ENCODE data around the gene TINCR.

The TINCR gene

DNA sequence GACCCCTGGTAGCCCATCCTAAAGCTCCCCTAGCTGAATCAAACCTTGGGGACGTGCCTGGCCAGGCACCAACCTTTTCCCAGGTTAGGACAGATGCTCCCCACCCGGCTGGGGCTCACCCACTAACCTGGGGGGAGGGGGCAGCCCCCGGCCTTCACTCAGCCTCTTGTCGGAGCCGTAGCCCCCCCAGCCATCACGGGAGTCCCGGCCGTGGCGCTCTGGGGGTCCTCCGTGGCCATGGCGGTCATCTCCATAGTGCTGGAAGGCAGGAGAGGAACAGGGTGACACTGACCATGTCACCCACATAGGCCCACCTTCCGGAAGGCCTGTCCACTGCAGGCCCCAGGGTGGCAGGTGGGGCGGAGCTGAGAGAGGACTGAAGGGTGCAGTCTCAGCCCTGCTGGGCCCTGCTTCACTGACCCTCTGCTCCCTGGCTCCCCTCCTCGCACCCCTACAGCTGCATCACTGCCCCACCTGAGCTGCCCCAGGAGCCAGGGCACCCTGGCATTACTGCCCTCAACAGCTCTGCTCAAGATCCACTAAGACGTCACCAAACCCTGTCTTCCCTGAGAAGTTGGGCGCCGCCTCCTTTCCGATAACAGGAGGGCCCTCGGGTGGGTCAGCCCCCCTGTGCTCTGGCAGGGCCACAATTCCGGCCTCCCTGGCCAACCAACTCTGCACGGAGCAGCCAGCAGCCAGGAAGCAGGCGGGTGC lies 22.6 kb upstream of the TINCR start:
- POLR2A ChIA-PET: no interaction called here
- no peak for DNase-seq (ENCODE audit: extremely low spot score)
- TF ChIP-seq, protein P1, sequence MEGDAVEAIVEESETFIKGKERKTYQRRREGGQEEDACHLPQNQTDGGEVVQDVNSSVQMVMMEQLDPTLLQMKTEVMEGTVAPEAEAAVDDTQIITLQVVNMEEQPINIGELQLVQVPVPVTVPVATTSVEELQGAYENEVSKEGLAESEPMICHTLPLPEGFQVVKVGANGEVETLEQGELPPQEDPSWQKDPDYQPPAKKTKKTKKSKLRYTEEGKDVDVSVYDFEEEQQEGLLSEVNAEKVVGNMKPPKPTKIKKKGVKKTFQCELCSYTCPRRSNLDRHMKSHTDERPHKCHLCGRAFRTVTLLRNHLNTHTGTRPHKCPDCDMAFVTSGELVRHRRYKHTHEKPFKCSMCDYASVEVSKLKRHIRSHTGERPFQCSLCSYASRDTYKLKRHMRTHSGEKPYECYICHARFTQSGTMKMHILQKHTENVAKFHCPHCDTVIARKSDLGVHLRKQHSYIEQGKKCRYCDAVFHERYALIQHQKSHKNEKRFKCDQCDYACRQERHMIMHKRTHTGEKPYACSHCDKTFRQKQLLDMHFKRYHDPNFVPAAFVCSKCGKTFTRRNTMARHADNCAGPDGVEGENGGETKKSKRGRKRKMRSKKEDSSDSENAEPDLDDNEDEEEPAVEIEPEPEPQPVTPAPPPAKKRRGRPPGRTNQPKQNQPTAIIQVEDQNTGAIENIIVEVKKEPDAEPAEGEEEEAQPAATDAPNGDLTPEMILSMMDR (IDR thresholded peaks at IDR 0.05; ENCODE audit: control extremely low read depth, extremely low read depth, low read depth, missing control alignments): no peak
- CTCF ChIA-PET: interaction anchor here (1.1 kb wide), 1 partner anchor 10 kb away, joined by 3 read pairs; no protein-coding TSS in a partner anchor

DNA sequence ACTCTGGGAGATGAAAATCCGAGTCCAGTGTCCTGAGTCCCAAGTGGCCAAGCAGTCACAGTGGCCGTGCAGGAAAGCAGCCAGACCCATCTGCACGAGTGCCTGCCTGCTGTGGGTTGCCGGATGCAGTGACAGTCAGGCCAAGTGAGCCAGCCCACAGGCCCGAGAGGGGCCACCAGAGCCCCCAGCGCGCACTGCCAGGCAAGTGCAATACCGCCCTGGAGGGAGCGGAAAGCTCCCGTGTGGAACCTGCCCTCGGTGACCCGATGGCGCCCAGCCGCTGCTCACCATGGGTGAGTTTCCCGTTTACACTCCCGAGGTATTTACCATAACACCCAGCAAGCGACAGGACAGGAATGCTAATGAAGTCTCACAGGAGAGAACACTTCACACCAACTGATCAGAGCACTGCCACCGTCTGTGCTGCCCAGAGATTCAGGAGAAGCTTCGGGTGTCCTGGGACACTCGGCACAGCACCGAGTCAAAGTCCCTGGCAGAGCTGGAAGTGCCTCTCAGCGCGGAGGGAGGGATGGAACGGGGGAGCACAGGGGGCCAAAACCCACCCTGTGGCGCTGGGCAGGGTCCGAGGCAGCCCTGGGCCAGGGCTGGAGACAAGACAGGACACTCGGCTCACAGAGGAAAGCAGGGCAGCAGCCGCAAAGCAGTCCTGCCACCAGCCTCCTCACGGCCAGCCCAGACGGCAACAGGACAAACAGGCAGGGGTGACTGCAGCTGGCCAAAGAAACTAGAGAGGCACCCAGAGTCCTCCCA lies 21.3 kb upstream of the TINCR start:
- ChIA-PET POLR2A (no interaction called here), CTCF (interaction anchor here (1.0 to 1.3 kb wide), 3 partner anchors 9 to 12 kb away, joined by 3 to 4 read pairs (median 3); no protein-coding TSS in a partner anchor)
- TF ChIP-seq, protein P1 (IDR thresholded peaks at IDR 0.05; ENCODE audit: control extremely low read depth, extremely low read depth, low read depth, missing control alignments): no peak
- no peak for DNase-seq (ENCODE audit: extremely low spot score)

DNA sequence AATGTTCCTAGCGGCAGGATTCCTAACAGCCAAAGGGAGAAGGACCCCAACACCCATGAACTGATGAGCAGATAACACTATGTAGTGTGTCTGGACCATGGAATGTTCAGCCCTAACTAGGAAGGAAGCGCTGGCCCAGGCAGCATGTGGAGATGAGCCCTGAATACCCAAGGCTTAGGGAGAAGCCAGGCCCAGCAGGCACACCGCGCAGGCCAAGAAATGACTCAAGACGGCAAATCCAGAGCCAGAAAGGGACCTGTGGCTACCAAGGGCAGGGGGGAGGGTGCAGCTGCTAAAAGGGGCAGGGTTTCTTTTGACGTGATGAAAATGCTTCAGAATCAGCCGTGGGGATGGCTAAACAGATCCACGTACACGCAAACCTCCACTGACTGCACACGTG lies 20.7 kb upstream of the TINCR start:
- TF ChIP-seq, protein P1 (IDR thresholded peaks at IDR 0.05; ENCODE audit: control extremely low read depth, extremely low read depth, low read depth, missing control alignments): no peak
- DNase-seq (ENCODE audit: extremely low spot score): no peak
- POLR2A ChIA-PET: no interaction called here
- CTCF ChIA-PET: interaction anchor here (1.0 to 1.3 kb wide), 2 partner anchors 11 kb away, joined by 3 to 4 read pairs; no protein-coding TSS in a partner anchor

DNA sequence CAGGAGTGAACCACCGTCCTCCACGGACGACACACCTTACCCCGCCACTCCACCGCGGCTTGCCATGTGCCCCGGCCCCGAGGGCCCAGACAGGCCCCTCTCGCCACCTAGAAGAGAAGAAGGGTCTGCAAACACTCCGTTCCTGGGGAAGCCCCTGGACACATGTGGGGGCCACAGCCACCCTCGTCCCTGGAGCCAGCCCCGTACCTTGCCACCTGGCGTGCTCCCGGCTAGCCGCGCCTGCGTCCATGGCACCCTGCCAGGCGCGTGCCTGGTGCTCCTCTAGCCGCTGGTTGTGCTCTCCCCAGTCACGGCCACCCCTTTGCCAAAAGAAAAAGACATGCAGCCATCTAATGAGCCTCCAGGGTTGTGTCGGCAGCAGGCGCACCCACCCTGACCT lies 19.9 kb upstream of the TINCR start:
- TF ChIP-seq, protein P1 (IDR thresholded peaks at IDR 0.05; ENCODE audit: control extremely low read depth, extremely low read depth, low read depth, missing control alignments): no peak
- ChIA-PET POLR2A (no interaction called here), CTCF (no interaction called here)
- DNase-seq (ENCODE audit: extremely low spot score): no peak

DNA sequence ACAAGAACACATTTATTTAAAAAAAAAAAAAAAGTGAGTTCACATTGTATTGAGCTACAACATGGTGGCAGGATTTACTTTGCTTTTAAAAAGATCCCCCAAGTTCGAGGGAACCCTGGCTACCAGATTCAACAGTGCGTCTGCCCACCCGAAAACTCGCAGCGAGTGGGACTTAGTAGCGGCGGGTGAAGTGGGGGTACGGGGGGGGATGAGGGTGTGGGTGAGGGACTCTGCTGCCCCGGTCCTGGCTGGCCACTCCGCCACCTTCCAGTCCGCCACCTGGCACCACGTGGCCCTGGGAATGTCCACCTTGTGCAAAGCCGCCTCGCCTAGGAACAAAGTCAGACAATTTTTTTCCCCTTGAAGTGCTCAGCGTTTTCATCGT lies 19.3 kb upstream of the TINCR start:
- TF ChIP-seq, protein P1 (IDR thresholded peaks at IDR 0.05; ENCODE audit: control extremely low read depth, extremely low read depth, low read depth, missing control alignments): no peak

DNA sequence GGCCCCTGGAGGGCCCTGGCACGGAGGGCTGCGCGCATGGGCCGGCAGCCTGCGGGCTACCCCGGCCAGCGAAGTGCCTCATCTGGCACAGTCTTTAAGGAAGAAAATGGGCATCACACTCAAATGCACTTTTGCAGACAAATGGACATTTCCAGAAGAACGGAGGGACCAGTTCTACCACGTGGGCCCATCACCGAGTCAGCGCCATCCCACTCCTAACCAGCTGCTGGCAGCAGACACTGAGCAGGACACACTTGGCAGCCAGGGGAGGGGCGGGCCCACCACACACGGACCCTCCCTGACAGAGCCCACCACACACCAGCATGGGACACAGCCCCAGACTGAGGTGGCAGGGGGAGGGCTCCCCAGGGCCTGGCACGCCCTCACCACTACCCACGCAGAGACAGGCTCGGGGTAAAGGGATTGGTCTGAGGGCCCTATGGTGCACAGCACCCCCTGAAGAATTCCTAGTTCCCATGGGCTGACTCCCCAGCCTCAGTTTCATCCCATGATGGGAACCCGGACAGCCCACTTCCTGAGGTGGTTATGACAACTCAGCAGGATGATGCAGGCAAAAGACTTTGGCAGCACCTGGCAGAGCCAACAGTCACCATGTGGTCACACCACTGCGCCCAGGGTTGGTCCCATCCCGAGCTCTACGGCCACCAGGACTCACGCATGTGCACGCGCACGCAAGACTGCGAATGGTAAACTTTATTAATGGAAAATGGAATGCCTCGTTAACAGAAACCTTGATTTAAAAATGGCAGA lies 18.7 kb upstream of the TINCR start:
- TF ChIP-seq, protein P1 (IDR thresholded peaks at IDR 0.05; ENCODE audit: control extremely low read depth, extremely low read depth, low read depth, missing control alignments): no peak
- CTCF ChIA-PET: no interaction called here
- POLR2A ChIA-PET: interaction anchor here (0.6 kb wide), 1 partner anchor 36 kb away, joined by 3 read pairs; the partner anchor contains the start of genes SAFB and SAFB2
- DNase-seq (ENCODE audit: extremely low spot score): no peak

More for the DNA sequence above, 19.3 kb upstream of the TINCR start:
- DNase-seq (ENCODE audit: extremely low spot score): no peak
- POLR2A ChIA-PET: no interaction called here
- CTCF ChIA-PET: no interaction called here
